ENCODE results near the gene TES. TPM values are rescaled to one million over a fixed set of nuclear protein-coding genes. Genes with fewer than 3 reads are reported as not detected.
"Not testable (repeated sequence)": the region's sequence is repeated elsewhere in the genome, so short reads cannot be mapped to it uniquely, and the experiment has no call there.

Gene TES
- polyA plus RNA-seq, 4 donors: 72.8 to 85.7 (median 82.7) TPM

- no peak for DNase-seq (ENCODE audit: low read depth in 4 of 4, low spot score in 3 of 4)
Observed at GRCh38 chr7:116273918-116274301, 63.6 kb downstream of the TES start.

GRCh38 chr7:116277070-116277469, 66.7 kb downstream of the TES start:
- DNase-seq (ENCODE audit: low read depth in 4 of 4, low spot score in 3 of 4): no peak

- DNase-seq (ENCODE audit: low read depth in 4 of 4, low spot score in 3 of 4): no peak
Observed at GRCh38 chr7:116279217-116279616, 68.9 kb downstream of the TES start.

GRCh38 chr7:116280803-116281202, 70.5 kb downstream of the TES start:
- no peak for DNase-seq (ENCODE audit: low read depth in 4 of 4, low spot score in 3 of 4)

GRCh38 chr7:116283595-116284204, 73.4 kb downstream of the TES start:
- DNase-seq (ENCODE audit: low read depth in 4 of 4, low spot score in 3 of 4): no peak

GRCh38 chr7:116284390-116284789, 74.1 kb downstream of the TES start:
- no peak for DNase-seq (ENCODE audit: low read depth in 4 of 4, low spot score in 3 of 4)

GRCh38 chr7:116285252-116285651, 74.9 kb downstream of the TES start:
- DNase-seq (ENCODE audit: low read depth in 4 of 4, low spot score in 3 of 4): no peak

GRCh38 chr7:116290740-116291139, 80.4 kb downstream of the TES start:
- no peak for DNase-seq (ENCODE audit: low read depth in 4 of 4, low spot score in 3 of 4)

GRCh38 chr7:116291937-116292336, 81.6 kb downstream of the TES start:
- no peak for DNase-seq (ENCODE audit: low read depth in 4 of 4, low spot score in 3 of 4)

GRCh38 chr7:116292381-116292780, 82.0 kb downstream of the TES start:
- DNase-seq (ENCODE audit: low read depth in 4 of 4, low spot score in 3 of 4): no peak

- no peak for DNase-seq (ENCODE audit: low read depth in 4 of 4, low spot score in 3 of 4)
Observed at GRCh38 chr7:116293139-116293538, 82.8 kb downstream of the TES start.

- DNase-seq (ENCODE audit: low read depth in 4 of 4, low spot score in 3 of 4): no peak
Observed at GRCh38 chr7:116293633-116294032, 83.3 kb downstream of the TES start.

- not testable (repeated sequence) for DNase-seq (ENCODE audit: low read depth in 4 of 4, low spot score in 3 of 4)
Observed at GRCh38 chr7:116295903-116296302, 85.6 kb downstream of the TES start.

GRCh38 chr7:116298055-116298454, 87.7 kb downstream of the TES start:
- no peak for DNase-seq (ENCODE audit: low read depth in 4 of 4, low spot score in 3 of 4)

GRCh38 chr7:116298576-116298975, 88.2 kb downstream of the TES start:
- no peak for DNase-seq (ENCODE audit: low read depth in 4 of 4, low spot score in 3 of 4)

GRCh38 chr7:116305485-116306408, 95.4 kb downstream of the TES start:
- no peak for DNase-seq (ENCODE audit: low read depth in 4 of 4, low spot score in 3 of 4)

- DNase-seq (ENCODE audit: low read depth in 4 of 4, low spot score in 3 of 4): no peak
Observed at GRCh38 chr7:116306409-116307048, 96.2 kb downstream of the TES start.

- DNase-seq (ENCODE audit: low read depth in 4 of 4, low spot score in 3 of 4): no peak
Observed at GRCh38 chr7:116307253-116307652, 96.9 kb downstream of the TES start.

Measured in right renal pelvis (tissue), 4 donors.